MV-4-11 (cell line): ENCODE measurements around the gene GNAQ.
"Not testable (repeated sequence)": the region's sequence is repeated elsewhere in the genome, so short reads cannot be mapped to it uniquely, and the experiment has no call there.

Experiments used
- DNase-seq: peaks from one replicate; lab custom pipeline; 2025; lab: John Stamatoyannopoulos, UW

Gene GNAQ

DNA sequence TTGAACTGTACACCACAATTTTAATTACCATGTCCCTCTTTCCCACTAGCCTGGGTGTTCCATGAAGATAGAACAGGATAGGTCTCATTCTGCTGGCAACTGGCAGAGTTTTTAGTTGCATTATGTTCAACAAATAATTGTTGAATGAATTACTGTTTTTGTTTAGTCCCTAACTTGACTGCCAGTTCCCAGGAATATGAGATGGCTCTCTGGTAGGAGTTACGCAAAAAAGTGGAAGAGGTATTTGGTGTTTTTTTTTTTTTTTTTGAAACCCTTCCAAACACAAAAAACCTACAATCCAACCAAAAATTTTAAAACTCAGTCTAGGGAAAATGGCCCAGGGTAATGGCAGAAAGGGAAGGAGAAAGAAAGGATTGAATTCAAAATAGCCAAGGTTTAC lies 153.6 kb downstream of the GNAQ start:
- DNase-seq = no peak

DNA sequence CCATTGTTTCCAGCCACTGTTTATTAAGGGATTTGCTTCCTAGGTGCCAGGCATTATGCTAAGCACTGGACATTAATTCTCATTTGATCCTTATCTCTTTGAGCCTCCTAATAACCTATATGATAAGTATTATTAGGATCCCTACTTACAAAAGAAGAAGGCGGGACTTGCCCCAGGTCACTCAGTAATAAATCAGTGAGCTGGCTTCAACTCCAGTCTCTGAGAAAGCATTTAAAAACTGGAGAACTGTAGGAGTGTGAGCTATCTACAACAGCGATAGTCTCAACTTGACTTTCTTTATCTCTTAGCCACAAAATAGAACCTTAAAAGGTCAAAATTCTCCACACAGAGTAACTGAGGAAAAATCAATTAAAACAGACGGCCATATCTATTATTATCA lies 155.0 kb downstream of the GNAQ start:
- DNase-seq = no peak

GRCh38 chr9:77876091-77876490 lies 155.5 kb downstream of the GNAQ start:
- no peak for DNase-seq

GRCh38 chr9:77872863-77873262 lies 158.7 kb downstream of the GNAQ start:
- no peak for DNase-seq

- no peak for DNase-seq
These were observed 159.4 kb downstream of the GNAQ start for GRCh38 chr9:77872177-77872576.

GRCh38 chr9:77871483-77871882 lies 160.1 kb downstream of the GNAQ start:
- DNase-seq = no peak

DNA sequence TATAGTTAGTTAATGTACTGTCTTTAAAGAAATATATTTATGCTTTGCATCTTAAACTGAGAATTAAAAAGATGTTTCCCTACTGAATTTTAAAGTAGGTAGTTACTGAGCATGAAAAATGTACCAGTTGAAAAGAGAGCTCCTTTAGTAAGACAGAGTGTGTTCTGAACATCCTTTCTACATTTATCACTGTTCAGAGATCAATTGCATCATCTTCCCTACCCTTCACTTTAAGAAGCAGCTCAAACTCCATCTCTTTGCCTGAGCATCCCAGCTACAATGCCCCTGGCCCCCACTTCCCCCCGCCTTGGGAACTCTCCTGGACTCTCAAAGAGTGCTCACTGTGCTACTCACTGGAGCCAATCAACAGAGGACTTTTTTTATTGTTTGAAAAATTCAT lies 164.7 kb downstream of the GNAQ start:
- peak; percentile 24 for DNase-seq

GRCh38 chr9:77865385-77866047 lies 166.1 kb downstream of the GNAQ start:
- no peak for DNase-seq

DNA sequence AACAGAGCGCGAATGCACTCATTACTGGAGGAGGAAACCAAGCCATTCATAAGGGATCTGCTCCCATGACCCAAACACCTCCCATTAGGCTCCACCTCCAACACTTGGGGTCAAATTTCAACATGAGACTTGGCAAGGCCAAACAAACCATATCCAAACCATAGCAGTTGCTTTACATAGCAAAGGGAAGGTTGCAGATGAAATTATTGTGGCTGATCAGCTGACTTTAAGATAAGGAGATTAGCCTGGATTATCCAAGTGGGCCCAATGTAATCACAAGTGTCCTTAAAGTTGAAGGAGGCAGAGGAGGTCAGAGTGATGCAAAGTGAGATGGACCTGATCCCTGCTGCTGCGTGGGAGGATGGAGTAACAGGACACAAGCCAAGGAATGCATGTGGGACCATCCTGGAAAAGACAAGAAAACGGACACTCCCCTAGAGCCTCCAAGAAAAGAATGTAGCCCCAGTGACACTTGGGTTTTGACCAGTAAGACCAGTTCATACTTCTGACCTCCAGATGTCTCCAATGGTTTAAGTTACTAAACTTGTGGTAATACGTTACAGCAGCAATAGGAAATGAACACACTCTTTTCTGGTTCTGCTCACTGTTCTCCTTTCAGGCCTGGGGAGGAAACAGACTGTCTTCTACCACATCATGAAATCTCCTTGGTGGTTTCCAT lies 167.3 kb downstream of the GNAQ start:
- peak; percentile 98 for DNase-seq

DNA sequence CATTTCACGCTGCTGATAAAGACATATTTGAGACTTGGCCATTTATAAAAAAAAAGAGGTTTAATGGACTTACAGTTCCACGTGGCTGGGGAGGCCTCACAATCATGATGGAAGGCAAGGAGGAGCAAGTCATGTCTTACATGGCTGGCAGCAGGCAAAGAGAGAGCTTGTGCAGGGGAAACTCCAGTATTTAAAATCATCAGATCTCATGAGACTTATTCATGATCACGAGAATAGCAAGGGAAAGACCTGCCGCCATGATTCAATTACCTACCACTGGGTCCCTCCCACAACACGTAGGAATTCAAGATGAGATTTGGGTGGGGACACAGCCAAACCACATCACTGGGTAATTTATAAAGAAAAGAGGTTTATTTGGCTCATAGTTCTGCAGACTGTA lies 168.0 kb downstream of the GNAQ start:
- DNase-seq = not testable (repeated sequence)

- DNase-seq = not testable (repeated sequence)
These were observed 170.7 kb downstream of the GNAQ start for GRCh38 chr9:77860953-77861352.

- DNase-seq = no peak
These were observed 173.9 kb downstream of the GNAQ start for GRCh38 chr9:77857513-77858259.

GRCh38 chr9:77856615-77857014 lies 175.0 kb downstream of the GNAQ start:
- no peak for DNase-seq

GRCh38 chr9:77854916-77855311 lies 176.7 kb downstream of the GNAQ start:
- DNase-seq = no peak

GRCh38 chr9:77854258-77854915 lies 177.2 kb downstream of the GNAQ start:
- DNase-seq = no peak

- no peak for DNase-seq
These were observed 177.9 kb downstream of the GNAQ start for GRCh38 chr9:77853716-77854115.

- peak; percentile 57 for DNase-seq
These were observed 179.6 kb downstream of the GNAQ start for GRCh38 chr9:77851882-77852595.

DNA sequence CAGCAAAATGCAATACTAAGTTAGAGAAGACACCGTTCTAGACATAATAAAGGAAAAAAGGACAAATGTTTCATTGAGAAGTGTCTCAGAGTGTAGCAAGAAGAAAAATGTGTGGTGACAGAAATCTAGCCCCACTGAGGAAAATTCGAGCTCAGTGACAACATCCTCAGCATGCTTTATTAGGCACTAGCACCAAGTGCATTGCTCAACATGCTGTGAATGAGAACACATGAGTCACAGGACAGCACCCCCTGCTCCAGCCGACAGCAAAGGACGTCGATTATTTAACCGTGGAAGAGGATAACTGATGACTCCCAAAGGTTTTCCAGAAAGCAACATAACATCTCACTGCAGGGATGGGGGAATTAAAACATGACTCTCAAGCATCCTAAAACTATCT lies 182.7 kb downstream of the GNAQ start:
- DNase-seq = peak; percentile 80

DNA sequence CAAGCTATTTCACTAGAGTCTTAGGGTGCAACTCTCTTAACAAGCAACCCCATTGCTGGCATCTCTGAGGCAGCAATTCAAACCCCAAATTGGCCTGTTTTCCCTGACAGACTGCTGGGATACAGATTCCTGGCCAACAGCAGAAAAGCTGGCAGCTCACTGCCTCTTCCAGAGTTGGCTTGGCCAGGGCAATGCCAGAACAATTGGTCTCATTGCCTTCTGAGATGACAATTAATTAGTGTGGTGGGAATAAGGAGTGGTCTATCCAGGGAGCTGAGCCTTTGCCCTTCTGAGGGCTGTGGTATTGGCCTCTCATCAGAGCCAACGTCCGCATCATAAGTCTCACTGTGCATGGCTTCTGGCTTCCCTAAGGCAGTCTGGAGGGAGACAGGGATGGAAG lies 183.2 kb downstream of the GNAQ start:
- no peak for DNase-seq

DNA sequence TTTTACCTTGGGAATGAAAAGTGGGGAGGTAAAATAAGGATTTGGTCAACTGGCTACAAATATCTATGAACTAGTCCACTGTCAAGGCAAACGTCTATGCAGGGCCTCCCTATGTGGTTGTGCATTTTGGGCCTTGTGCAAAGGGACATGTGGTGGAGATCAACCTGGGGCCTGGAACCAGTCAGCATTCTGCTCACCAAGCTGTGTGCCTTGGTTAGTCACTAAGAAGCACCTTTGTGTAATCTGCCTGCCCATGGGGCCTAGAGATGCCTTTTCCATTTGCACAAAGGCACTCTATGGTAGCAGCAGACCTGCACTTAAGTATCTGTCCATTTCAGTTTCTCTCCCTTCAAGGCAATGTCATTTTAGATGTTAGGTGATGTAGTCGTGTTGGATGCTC lies 184.0 kb downstream of the GNAQ start:
- DNase-seq = no peak

- DNase-seq = peak; percentile 50
These were observed 184.5 kb downstream of the GNAQ start for GRCh38 chr9:77847059-77847499.

- DNase-seq = no peak
These were observed 187.2 kb downstream of the GNAQ start for GRCh38 chr9:77844415-77844814.
